GM12878 (cell line): ENCODE data around the gene TYW3. TPM values are rescaled to one million over a fixed set of nuclear protein-coding genes. Genes with fewer than 3 reads are reported as not detected.

ENCODE experiments used
- ATAC-seq: fragments of 200-7000 bp; cut with Tn5 transposase; 3 replicates; pipeline ENCODE4 v1.9.1; 2020; ENCODE audit warnings: mild to moderate bottlenecking, moderate library complexity
- BruUV-seq: library from RNA; stranded (reverse); fragments of 400-500 nt; replicated peaks from 2 replicates; lab custom pipeline; 2021; lab: Mats Ljungman, UMichigan
- CTCF ChIA-PET: fragments of 300-600 bp; sonication (Branson Sonifier 250); formaldehyde crosslinking; extraction: SDS; loops from one replicate; lab custom pipeline; 2021; ENCODE audit warnings: inconsistent platforms; lab: Yijun Ruan, JAX
- POLR2A ChIA-PET: fragments of 350-600 bp; formaldehyde crosslinking; extraction: SDS; loops from one replicate; lab custom pipeline; 2021; ENCODE audit warnings: inconsistent platforms; lab: Charles Lee
- RAD21 ChIA-PET: fragments of 300-600 bp; sonication (Branson Sonifier 250); formaldehyde crosslinking; loops from one replicate; lab custom pipeline; 2023; ENCODE audit warnings: antibody characterized with exemption; ENCODE audit not compliant: unreplicated experiment; lab: Charles Lee
- SMC1A ChIA-PET: fragments of 300-600 bp; sonication (Branson Sonifier 250); formaldehyde crosslinking; loops from one replicate; lab custom pipeline; 2023; ENCODE audit not compliant: unreplicated experiment, uncharacterized antibody; lab: Charles Lee
- DNase-seq: peaks from one replicate; pipeline ENCODE4 v3.0.0-alpha.2; 2011; ENCODE audit warnings: low read depth, low spot score
- FAIRE-seq: peaks from 3 replicates; lab custom pipeline; 2011; peaks lifted over from hg19 to GRCh38; lab: Jason Lieb, UNC
- H2AFZ ChIP-seq: 2 replicates; pipeline ENCODE4 v1.6.0; 2011; ENCODE audit warnings: low read depth, low read length, control low read depth; ENCODE audit not compliant: control insufficient read depth
- H3K27ac ChIP-seq: 2 replicates; pipeline ENCODE4 v1.5.1; 2011; ENCODE audit warnings: control low read depth; ENCODE audit not compliant: control insufficient read depth, insufficient read depth
- H3K27me3 ChIP-seq, 2 experiments: replicated peaks in 1 of 2; 2 replicates each; pipeline versions ENCODE4 v1.6.0 to v1.6.1; 2011; ENCODE audit warnings: low read length in 1 of 2; ENCODE audit not compliant: control insufficient read depth in 2 of 2, insufficient read depth in 2 of 2
- H3K36me3 ChIP-seq, 2 experiments: 2 replicates each; pipeline ENCODE4 v1.5.1; 2011; ENCODE audit warnings: low read length in 1 of 2; ENCODE audit not compliant: control insufficient read depth in 2 of 2, insufficient read depth in 2 of 2
- H3K4me1 ChIP-seq: 2 replicates; pipeline ENCODE4 v1.6.1; 2011; ENCODE audit warnings: mild to moderate bottlenecking, low read length, moderate library complexity, mixed read lengths; ENCODE audit not compliant: control insufficient read depth, insufficient read depth
- H3K4me2 ChIP-seq: 2 replicates; pipeline ENCODE4 v1.6.0; 2011; ENCODE audit warnings: control low read depth; ENCODE audit not compliant: control insufficient read depth, insufficient read depth
- H3K4me3 ChIP-seq: fragments of 200-600 bp; sonication (generic); 2 replicates; pipeline ENCODE4 v1.5.1; 2016
- H3K79me2 ChIP-seq: 2 replicates; pipeline ENCODE4 v1.6.0; 2011; ENCODE audit warnings: low read length; ENCODE audit not compliant: control insufficient read depth, insufficient read depth
- H3K9ac ChIP-seq: 2 replicates; pipeline ENCODE4 v1.8.0; 2011; ENCODE audit warnings: low read length, control low read depth, mixed read lengths; ENCODE audit not compliant: control insufficient read depth, insufficient read depth
- H3K9me3 ChIP-seq: replicated peaks from 3 replicates; pipeline ENCODE4 v1.5.1; 2011; ENCODE audit warnings: mild to moderate bottlenecking, low read length; ENCODE audit not compliant: control insufficient read depth, insufficient read depth
- H4K20me1 ChIP-seq: 2 replicates; pipeline ENCODE4 v1.6.0; 2011; ENCODE audit not compliant: control insufficient read depth, insufficient read depth
- ELK1 ChIP-seq: IDR thresholded peaks from 2 replicates; pipeline ENCODE4 v1.6.1; 2012; ENCODE audit warnings: low read depth, low read length, improper control_type of control experiment
- PKNOX1 ChIP-seq: fragments of 450-650 bp; IDR thresholded peaks from 2 replicates; pipeline ENCODE4 v1.6.1; 2016; ENCODE audit warnings: mild to moderate bottlenecking
- WGBS: methylation state at CpG from one replicate; pipeline ENCODE4 v1.1.6; 2016; ENCODE audit warnings: low lambda C conversion rate; ENCODE audit not compliant: insufficient replicate concordance, insufficient coverage; ENCODE audit errors: missing lambda C conversion rate; 5-methylcytosine and 5-hydroxymethylcytosine counted together
- in situ Hi-C: fragments of 300-500 bp; cut with MboI; formaldehyde crosslinking; loops from 9 replicates; pipeline ENCODE4 v1.14.3; 2018; ENCODE audit warnings: mixed read lengths
- intact Hi-C: fragments of 100-400 bp; cut with micrococcal nuclease; formaldehyde crosslinking; loops from one replicate; pipeline ENCODE4 v1.14.2; 2022; ENCODE audit not compliant: unreplicated experiment
- polyA plus RNA-seq, 11 experiments: library from polyadenylated mRNA; depleted of rRNA in 4 of 11; unstranded in 6 of 11; stranded (reverse) in 5 of 11; fragments of >200 nt; fragmentation: Nextera tagmentation in 4 of 11; fragmentation: Illumina TruSeq in 1 of 11; extraction: Ambion mirVana in 4 of 11; extraction: Trizol in 1 of 11; gene quantifications; 1 replicate in 1 of 11; 2 replicates in 10 of 11; pipeline versions ENCODE4 v1.2.1 to v1.2.3, GENCODE V29; 2011 to 2016; ENCODE audit warnings: inconsistent platforms in 2 of 11, missing spikeins in 2 of 11, low read depth in 1 of 11
- total RNA-seq, 4 experiments: library from RNA; depleted of rRNA in 3 of 4; stranded (reverse); fragments of >200 nt in 3 of 4; fragmentation: Illumina TruSeq in 1 of 4; extraction: Trizol in 1 of 4; gene quantifications; 2 replicates each; pipeline versions ENCODE4 v1.2.1 to v1.2.3, GENCODE V29; 2013 to 2021

TYW3 gene
- total and polyA plus RNA-seq, 10 of the 15 experiments (the other 5 are each of a cell fraction or from before 2014, with no cell fraction given), result 18.6 to 54.4 (median 32.8) TPM

DNA sequence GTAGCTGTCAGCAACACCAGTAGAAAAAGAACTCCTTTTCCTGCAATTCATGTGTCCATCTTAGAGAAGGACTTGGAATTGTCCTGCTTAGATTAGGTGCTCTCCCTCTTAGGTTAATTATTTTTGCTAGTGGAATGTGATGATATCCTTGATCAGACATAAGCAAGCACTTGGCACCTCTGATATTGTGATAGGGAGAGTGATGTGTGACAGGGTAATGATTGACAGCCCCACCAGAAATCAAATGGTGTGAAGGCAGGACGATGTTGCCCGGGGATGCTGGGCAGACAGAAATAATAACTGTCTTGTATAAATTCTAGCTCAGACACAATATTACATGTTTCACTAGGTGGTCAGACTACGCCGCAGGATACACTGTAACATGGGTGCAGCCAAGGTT is 4.4 kb downstream of the TYW3 start:
- H3K9ac ChIP-seq, result no peak overlapping the region
- RAD21 ChIA-PET, result interaction anchor here (1.0 to 8.9 kb wide), 5 partner anchors 10 to 48 kb away, joined by 3 to 91 read pairs (median 5); no protein-coding TSS in a partner anchor
- SMC1A ChIA-PET, result interaction anchor here (0.7 to 13.7 kb wide), 7 partner anchors 9 to 319 kb away, joined by 3 to 142 read pairs (median 5); no protein-coding TSS in a partner anchor
- peaks cover 6% of the 10 kb centered on the region; the same call in 2 of the 3 replicates for H3K9me3 ChIP-seq
- H3K79me2 ChIP-seq, result peaks cover 33% of the 10 kb centered on the region
- no peak overlapping the region for H3K27ac ChIP-seq
- no peak overlapping the region for H2AFZ ChIP-seq
- H3K4me3 ChIP-seq, result no peak overlapping the region
- 96% methylated on average over 4 of the region's 4 CpGs for WGBS
- ATAC-seq, result no peak
- CTCF ChIA-PET, result interaction anchor here (0.6 to 8.1 kb wide), 7 partner anchors 10 to 83 kb away, joined by 3 to 92 read pairs (median 5); no protein-coding TSS in a partner anchor
- H3K36me3 ChIP-seq, result peaks cover 4 to 16% of the 10 kb centered on the region in 2 experiments
- H3K4me1 ChIP-seq, result no peaks in the 10 kb centered on the region
- intact Hi-C loops, result loop anchor here (10.0 kb wide), 1 partner anchor 543 kb away; the partner anchor contains the start of genes FPGT and LRRIQ3
- DNase-seq, result no peak
- POLR2A ChIA-PET, result interaction anchor here (0.6 to 2.1 kb wide), 3 partner anchors 9 to 29 kb away, joined by 3 to 8 read pairs (median 5); no protein-coding TSS in a partner anchor
- no TSS peak for BruUV-seq
- H3K27me3 ChIP-seq, result no peaks in the 10 kb centered on the region
- H4K20me1 ChIP-seq, result no peaks in the 10 kb centered on the region
- H3K4me2 ChIP-seq, result no peak overlapping the region
- no peak for FAIRE-seq
- in situ Hi-C loops, result no loop called here
- TF ChIP-seq ELK1, result no peak
- TF ChIP-seq PKNOX1, result peak; percentile 58
